Measurements from ENCODE around the gene SPATS2L.

GRCh38 chr2:200507179-200507578, 200.7 kb downstream of the SPATS2L start:
- TF ChIP-seq CTCF (IDR thresholded peaks at IDR 0.05; ENCODE audit: insufficient read depth, low read depth, low read length) (no peak), EZH2 (IDR thresholded peaks at IDR 0.05; ENCODE audit: insufficient read depth, low read length) (no peak)
